GM19240 (cell line): ENCODE measurements around the gene DIS3L2.

Experiments
- DNase-seq: peaks from one replicate; pipeline ENCODE4 v3.0.0; 2011; ENCODE audit warnings: low spot score; ENCODE audit not compliant: insufficient read length

The DIS3L2 gene

GRCh38 chr2:232225895-232226294 is 264.4 kb downstream of the DIS3L2 start:
- DNase-seq, result no peak

- DNase-seq, result no peak
Observed at GRCh38 chr2:232228332-232228731, 266.8 kb downstream of the DIS3L2 start.

- no peak for DNase-seq
Observed at GRCh38 chr2:232228971-232229894, 267.7 kb downstream of the DIS3L2 start.

GRCh38 chr2:232229911-232230310 is 268.4 kb downstream of the DIS3L2 start:
- no peak for DNase-seq

- DNase-seq, result no peak
Observed at GRCh38 chr2:232230560-232230959, 269.0 kb downstream of the DIS3L2 start.

GRCh38 chr2:232231554-232231953 is 270.0 kb downstream of the DIS3L2 start:
- no peak for DNase-seq

- no peak for DNase-seq
Observed at GRCh38 chr2:232232915-232233314, 271.4 kb downstream of the DIS3L2 start.

- no peak for DNase-seq
Observed at GRCh38 chr2:232234922-232235615, 273.6 kb downstream of the DIS3L2 start.

- peak; percentile 32 for DNase-seq
Observed at GRCh38 chr2:232235716-232236115, 274.2 kb downstream of the DIS3L2 start.

GRCh38 chr2:232236200-232236599 is 274.7 kb downstream of the DIS3L2 start:
- peak; percentile 48 for DNase-seq

GRCh38 chr2:232237464-232237863 is 276.0 kb downstream of the DIS3L2 start:
- no peak for DNase-seq

- no peak for DNase-seq
Observed at GRCh38 chr2:232238108-232238507, 276.6 kb downstream of the DIS3L2 start.

- DNase-seq, result no peak
Observed at GRCh38 chr2:232238596-232238995, 277.1 kb downstream of the DIS3L2 start.

- DNase-seq, result no peak
Observed at GRCh38 chr2:232239951-232240681, 278.6 kb downstream of the DIS3L2 start.

- DNase-seq, result no peak
Observed at GRCh38 chr2:232240906-232241305, 279.4 kb downstream of the DIS3L2 start.

GRCh38 chr2:232242316-232242715 is 280.8 kb downstream of the DIS3L2 start:
- DNase-seq, result no peak

GRCh38 chr2:232245111-232245510 is 283.6 kb downstream of the DIS3L2 start:
- DNase-seq, result no peak

GRCh38 chr2:232246245-232246644 is 284.7 kb downstream of the DIS3L2 start:
- no peak for DNase-seq

- no peak for DNase-seq
Observed at GRCh38 chr2:232249096-232249495, 287.6 kb downstream of the DIS3L2 start.

- no peak for DNase-seq
Observed at GRCh38 chr2:232250246-232251175, 289.0 kb downstream of the DIS3L2 start.

GRCh38 chr2:232255033-232255432 is 293.5 kb downstream of the DIS3L2 start:
- DNase-seq, result no peak
